HG03520 (cell line): ENCODE data around the gene MRTFA.
"Not testable (repeated sequence)": the region's sequence is repeated elsewhere in the genome, so short reads cannot be mapped to it uniquely, and the experiment has no call there.

Experiments
- ATAC-seq: cut with Tn5 transposase; IDR thresholded peaks from one replicate; pipeline ENCODE4 v1.9.1; 2021; ENCODE audit warnings: mild to moderate bottlenecking, moderate library complexity; ENCODE audit not compliant: unreplicated experiment

The MRTFA gene

GRCh38 chr22:40628354-40629042, 8.0 kb downstream of the MRTFA start:
- ATAC-seq, result no peak

DNA sequence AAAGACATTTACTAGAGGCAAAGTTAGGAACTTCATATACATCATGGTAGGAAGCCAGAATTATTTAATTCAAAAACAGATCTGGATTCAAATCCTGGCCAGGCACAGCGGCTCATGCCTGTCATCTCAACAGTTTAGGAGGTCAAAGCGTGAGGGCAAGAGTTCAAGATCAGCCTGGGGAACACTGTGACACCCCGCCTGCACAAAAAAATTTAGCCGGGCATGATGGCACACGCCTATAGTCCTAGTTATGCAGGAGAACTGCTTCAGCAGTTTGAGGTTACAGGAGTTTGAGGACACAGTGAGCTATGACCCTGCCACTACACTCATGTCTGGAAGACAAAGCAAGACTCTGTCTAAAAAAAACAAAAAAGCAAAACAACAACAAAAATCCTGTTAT, 8.9 kb downstream of the MRTFA start:
- ATAC-seq, result no peak

DNA sequence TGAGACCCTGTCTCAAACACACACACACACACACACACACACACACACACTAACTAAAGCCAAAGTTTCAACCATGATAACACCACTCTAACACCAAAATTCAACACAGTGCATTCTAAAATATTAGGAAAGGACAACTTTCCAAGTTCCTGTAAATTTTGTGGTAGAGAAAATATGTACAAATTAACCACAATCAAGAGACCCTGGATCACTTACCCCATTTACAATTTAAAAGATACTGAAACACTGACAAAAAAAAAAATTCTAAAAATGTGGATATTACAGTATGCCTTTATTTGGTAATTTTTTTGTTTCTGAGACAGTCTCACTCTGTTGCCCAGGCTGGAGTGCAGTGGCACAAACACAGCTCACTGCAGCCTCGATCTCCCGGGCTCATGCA, 9.7 kb downstream of the MRTFA start:
- no peak for ATAC-seq

DNA sequence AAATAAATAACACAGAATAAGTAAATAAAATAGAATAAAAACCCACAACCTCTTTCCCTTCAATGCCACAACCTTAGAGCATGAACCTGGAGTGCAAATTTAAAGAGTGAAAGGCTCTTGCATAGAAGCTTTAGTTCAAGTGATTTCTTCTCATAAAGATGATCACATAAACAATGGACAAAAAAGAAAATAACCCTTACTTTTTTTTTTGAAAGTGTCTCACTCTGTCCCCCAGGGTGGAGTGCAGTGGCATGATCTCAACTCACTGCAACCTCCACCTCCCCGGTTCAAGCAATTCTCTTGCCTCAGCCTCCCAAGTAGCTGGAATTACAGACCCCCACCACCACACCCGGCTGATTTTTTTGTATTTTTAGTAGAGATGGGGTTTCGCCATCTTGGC, 10.7 kb downstream of the MRTFA start:
- not testable (repeated sequence) for ATAC-seq

GRCh38 chr22:40625281-40625680, 11.2 kb downstream of the MRTFA start:
- not testable (repeated sequence) for ATAC-seq

DNA sequence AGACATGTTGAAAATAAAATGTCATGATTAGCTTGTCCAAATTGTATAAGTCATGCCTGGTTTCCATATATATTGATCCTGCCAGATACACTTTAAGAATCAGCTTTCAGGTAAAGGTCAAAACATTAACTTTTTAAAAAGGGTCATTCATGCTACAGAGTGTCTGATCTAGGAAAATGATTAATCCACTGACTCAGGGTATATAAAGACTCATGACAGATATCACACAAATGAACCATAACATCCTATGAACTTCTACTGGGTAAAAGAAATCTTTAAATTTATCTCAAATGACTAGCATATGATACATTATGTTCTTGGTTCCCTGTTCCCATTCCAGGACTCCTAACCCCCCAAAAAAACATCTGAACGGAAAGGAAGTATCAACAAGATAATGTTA, 11.7 kb downstream of the MRTFA start:
- ATAC-seq, result no peak

- no peak for ATAC-seq
Measured at GRCh38 chr22:40621309-40622151, 15.0 kb downstream of the MRTFA start.

GRCh38 chr22:40620464-40621046, 16.0 kb downstream of the MRTFA start:
- ATAC-seq, result no peak

GRCh38 chr22:40618400-40618799, 18.1 kb downstream of the MRTFA start:
- ATAC-seq, result no peak

DNA sequence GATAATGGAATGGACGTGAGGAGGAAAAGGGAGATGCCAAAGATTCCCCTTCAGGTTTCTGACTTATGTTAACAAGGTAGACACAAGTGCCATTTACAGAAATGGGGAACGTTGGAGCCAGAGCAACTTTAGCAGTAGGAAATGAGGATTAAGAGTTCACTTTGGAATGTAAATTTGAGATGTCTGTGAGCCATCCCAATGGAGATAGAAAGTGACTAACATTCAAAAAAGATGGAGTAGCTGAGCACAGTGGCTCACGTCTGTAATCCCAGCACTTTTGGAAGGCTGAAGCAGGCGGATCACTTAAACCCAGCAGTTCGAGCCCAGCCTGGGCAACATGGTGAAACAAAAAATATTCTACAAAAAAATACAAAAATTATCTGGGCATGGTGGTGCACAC, 19.9 kb downstream of the MRTFA start:
- no peak for ATAC-seq

DNA sequence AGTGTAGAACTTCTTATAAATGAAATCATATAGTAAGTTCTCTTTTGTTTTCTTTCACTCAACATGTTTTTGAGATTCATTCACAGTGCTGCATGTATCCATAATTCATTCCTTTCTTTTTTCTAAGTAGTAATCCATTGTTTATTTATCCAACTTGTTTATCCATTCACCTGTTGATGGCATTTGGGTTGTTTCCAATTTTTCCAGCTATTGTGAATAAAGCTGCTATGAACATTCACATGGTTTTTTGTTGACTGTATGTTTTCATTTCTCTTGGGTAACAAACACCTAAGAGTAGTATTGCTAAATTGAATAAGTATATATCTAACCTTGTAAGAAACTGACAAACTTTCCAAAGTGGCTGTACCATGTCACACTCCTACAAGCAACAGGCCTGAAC, 23.5 kb downstream of the MRTFA start:
- ATAC-seq, result no peak

DNA sequence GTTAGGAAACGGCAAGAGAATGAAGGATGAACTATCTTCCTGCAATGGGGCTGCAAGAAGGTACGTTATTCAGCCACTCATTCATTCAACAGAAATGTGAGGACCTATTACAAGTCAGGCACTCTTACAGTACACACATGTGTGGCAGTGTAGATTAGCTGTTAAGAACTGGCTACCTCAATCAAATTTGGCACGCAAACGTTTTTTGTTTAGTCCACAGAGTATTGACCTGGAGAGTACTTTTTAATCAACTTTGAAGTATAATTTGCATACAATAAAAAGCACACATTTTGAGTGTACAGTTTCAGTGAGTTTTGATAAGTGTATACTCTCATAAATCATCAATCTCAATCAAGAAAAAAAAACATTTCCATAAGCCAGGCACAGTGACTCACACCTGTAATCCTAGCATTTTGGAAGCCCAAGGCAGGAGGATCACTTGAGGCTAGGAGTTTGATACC, 24.2 kb downstream of the MRTFA start:
- no peak for ATAC-seq

- ATAC-seq, result no peak
Measured at GRCh38 chr22:40611606-40612005, 24.9 kb downstream of the MRTFA start.

DNA sequence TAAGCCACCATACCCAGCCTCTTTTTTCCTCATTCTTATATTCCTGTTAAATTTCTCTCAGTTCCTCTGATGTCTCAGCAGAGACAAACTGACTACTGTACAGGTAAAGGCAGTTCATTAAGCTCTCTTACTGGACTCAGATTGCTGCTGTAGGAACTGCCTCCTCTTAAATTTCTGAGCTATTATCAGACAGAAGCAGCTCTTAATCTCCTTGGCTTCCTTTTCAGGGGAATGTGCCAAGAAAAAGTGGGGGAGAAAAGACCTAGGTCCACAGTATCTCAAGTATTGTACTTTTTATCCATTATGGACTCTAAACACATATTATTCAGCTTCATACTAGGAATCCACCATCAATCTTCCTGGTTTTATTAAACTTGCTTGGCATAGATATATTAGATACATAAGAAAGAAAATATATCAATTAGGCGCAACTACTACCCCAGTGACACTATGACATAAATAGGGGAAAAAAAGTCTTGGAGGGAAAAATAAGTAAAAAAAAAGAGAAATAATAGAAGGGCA, 26.1 kb downstream of the MRTFA start:
- no peak for ATAC-seq

- ATAC-seq, result no peak
Measured at GRCh38 chr22:40609216-40609615, 27.3 kb downstream of the MRTFA start.

DNA sequence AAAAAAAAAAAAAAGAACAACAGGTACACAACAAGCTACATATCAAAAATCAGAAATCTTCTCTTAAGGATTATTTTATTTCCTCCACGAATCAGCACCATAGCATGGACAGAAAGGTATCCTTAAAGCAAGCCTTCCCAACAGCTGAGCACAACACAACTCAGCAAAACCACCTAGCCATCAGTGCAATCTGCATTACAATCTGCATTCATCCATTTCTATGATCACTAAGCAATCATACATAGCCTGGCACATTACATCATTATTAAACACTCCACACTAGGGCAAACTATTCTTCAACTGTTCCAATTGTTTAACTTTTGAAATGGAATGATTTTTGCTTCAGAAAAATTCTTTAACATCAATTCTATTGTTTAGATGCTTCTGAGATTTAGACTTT, 29.0 kb downstream of the MRTFA start:
- ATAC-seq, result no peak

GRCh38 chr22:40606306-40606705, 30.2 kb downstream of the MRTFA start:
- no peak for ATAC-seq

GRCh38 chr22:40605761-40606160, 30.8 kb downstream of the MRTFA start:
- ATAC-seq, result no peak

- no peak for ATAC-seq
Measured at GRCh38 chr22:40603088-40603605, 33.4 kb downstream of the MRTFA start.

DNA sequence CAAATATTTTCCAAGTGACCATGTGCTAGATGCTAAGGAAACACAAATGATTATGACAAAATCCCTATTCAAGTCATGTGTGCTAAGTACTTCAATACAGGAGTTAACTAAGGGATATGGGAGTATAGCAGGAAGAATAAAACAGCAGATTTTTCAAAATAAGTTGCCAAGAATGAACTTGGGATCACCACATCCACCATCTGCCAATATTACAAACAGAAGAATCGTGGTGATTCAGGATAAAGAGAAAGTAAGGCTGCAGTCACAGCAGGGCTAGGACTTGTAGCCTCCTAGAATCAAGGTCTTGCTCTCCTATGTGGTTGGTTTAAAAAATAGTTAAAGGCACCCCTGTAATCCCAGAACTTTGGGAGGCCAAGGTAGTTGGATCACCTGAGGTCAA, 34.3 kb downstream of the MRTFA start:
- no peak for ATAC-seq

GRCh38 chr22:40599731-40600130, 36.8 kb downstream of the MRTFA start:
- ATAC-seq, result no peak
